NB4 (cell line): ENCODE measurements around the gene CDK14.

Experiments
- DNase-seq: peaks from one replicate; pipeline ENCODE4 v3.0.0; 2010; ENCODE audit warnings: low read depth
- H3K4me3 ChIP-seq: one replicate; pipeline ENCODE4 v1.5.1; 2011; ENCODE audit warnings: mild to moderate bottlenecking, low read depth, low read length, moderate library complexity
- CTCF ChIP-seq: IDR thresholded peaks from one replicate; pipeline ENCODE4 v1.5.1; 2012; ENCODE audit warnings: low read depth, low read length
- MYC ChIP-seq: IDR thresholded peaks from 2 replicates; pipeline ENCODE4 v1.6.1; 2011; ENCODE audit warnings: low read depth, low read length
- POLR2A ChIP-seq: IDR thresholded peaks from 2 replicates; pipeline ENCODE4 v1.6.1; 2011; ENCODE audit warnings: mild to moderate bottlenecking; ENCODE audit not compliant: insufficient read length; ENCODE audit errors: extremely low read depth
- TF ChIP-seq, protein P1 (sequence below): IDR thresholded peaks from 2 replicates; pipeline ENCODE4 v1.6.1; 2011; ENCODE audit warnings: low read depth, low read length

CDK14 gene

DNA sequence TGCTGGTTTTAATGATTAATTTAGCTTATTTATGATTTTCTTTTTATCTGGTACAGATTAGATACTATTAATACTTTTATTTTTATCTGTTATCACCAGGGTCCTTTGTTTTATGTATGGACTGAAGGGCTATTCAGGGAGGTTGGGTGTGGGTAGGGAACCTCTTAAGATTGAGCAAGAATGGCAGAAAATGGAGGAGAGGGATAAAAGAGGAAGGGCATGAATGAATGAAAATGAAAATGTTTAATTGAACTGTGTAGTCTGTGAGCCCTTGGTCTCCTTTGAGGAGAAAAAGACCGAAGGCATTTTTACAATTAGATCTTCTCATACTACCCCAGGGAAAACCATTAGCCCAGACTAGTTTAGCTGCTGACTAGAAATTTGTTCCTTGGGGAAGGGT is 93.1 kb downstream of the CDK14 start:
- DNase-seq: peak; percentile 33
- H3K4me3 ChIP-seq: no peak overlapping the region
- TF ChIP-seq, protein P1, sequence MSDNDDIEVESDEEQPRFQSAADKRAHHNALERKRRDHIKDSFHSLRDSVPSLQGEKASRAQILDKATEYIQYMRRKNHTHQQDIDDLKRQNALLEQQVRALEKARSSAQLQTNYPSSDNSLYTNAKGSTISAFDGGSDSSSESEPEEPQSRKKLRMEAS: no peak
- TF ChIP-seq MYC: no peak
- TF ChIP-seq POLR2A: no peak
- TF ChIP-seq CTCF: no peak

GRCh38 chr7:90690159-90690858 is 94.2 kb downstream of the CDK14 start:
- TF ChIP-seq POLR2A (no peak), CTCF (no peak), MYC (no peak)
- TF ChIP-seq, protein P1: no peak
- H3K4me3 ChIP-seq: no peak overlapping the region
- DNase-seq: no peak

DNA sequence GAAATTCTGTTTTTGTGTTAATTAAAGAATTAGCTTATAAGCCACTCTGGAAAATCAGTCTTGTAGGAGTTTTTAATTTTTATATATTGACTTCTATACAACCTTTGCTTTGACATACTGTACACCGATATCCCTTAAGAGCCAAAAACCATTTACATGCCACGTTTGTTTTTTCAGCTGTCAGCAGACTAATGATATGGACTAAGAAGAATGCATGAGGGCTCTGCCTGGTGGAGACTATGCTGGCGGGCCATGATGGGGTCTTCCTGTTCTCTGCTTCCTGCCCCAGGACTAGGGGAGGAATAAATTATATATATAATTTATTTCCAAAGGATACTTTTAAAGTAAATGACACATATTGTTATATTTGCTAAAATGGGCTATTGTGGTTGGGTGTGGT is 96.3 kb downstream of the CDK14 start:
- no peak overlapping the region for H3K4me3 ChIP-seq
- no peak for DNase-seq
- no peak for TF ChIP-seq POLR2A
- no peak for TF ChIP-seq CTCF

DNA sequence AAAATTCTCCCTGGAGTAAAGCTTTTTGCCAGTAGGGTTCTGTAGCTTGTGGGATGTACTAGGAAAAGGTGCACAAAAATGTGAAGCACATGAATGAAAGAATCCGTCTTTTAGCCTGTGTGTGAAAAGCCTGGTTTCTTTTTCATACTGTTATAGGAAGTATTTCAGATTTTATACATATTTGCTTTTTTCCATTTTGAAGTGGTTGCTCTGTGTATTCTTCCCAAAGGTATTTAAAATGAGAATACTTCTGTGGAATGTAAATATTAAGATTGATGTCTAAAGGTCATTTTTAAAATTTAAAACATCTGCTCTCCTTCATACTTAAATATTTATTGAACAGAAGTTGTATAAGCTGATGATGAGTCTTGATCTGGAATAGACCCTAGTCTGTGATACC is 96.8 kb downstream of the CDK14 start:
- H3K4me3 ChIP-seq: no peak overlapping the region
- TF ChIP-seq POLR2A (no peak), CTCF (no peak), MYC (no peak)
- TF ChIP-seq, protein P1: no peak
- no peak for DNase-seq

GRCh38 chr7:90693939-90694338 is 97.8 kb downstream of the CDK14 start:
- H3K4me3 ChIP-seq: no peak overlapping the region
- no peak for DNase-seq
- no peak for TF ChIP-seq MYC
- TF ChIP-seq, protein P1: no peak
- TF ChIP-seq CTCF: no peak
- TF ChIP-seq POLR2A: no peak

- DNase-seq: no peak
- TF ChIP-seq POLR2A: no peak
- no peak for TF ChIP-seq CTCF
- TF ChIP-seq MYC: no peak
- TF ChIP-seq, protein P1: no peak
- no peak overlapping the region for H3K4me3 ChIP-seq
Measured at GRCh38 chr7:90698616-90699015, 102.5 kb downstream of the CDK14 start.
